Measurements from ENCODE around the gene PLBD1.

DNA sequence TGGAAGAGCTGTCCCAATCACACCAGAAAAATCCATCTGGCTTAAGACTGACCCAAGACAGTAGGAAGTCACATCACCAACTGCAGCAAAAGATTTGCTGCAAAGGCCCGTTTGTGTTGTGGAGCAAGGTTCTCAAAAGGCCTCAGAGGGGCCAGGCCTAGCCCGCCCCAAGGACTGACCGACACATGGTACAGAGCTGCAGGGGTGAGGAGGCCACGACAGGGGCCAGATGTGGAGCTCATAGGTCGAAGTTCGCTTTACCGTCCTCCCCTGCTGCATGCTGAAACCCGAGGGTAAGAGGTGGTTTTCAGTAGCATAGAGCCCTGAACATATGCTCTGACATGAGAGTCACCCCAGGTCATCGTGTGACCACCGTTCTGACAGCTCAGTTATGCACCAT, 35.5 kb downstream of the PLBD1 start:
- TF ChIP-seq EZH2 (IDR thresholded peaks at IDR 0.05; ENCODE audit: borderline replicate concordance, low read depth, low read length, poor library complexity, severe bottlenecking) (no peak), CTCF (conservative IDR thresholded peaks at IDR 0.05; ENCODE audit: low read depth, low read length) (no peak)

Data from A673 (cell line).